ENCODE data around the gene HDAC4.
A peak's percentile ranks its signal among the peaks of the same experiment; 100 is the strongest.

Gene HDAC4

GRCh38 chr2:239265681-239266433 is 135.0 kb downstream of the HDAC4 start:
- no peak for ATAC-seq

GRCh38 chr2:239264838-239265651 is 135.8 kb downstream of the HDAC4 start:
- peak; percentile 61 for DNase-seq
- peak; percentile 59 for ATAC-seq

More at GRCh38 chr2:239265681-239266433, 135.0 kb downstream of the HDAC4 start:
- no peak for DNase-seq

GRCh38 chr2:239264492-239264837 is 136.4 kb downstream of the HDAC4 start:
- ATAC-seq (peak; percentile 28), DNase-seq (peak; percentile 51)

- ATAC-seq (no peak), DNase-seq (no peak)
Measured at GRCh38 chr2:239263669-239264491, 136.9 kb downstream of the HDAC4 start.

GRCh38 chr2:239263231-239263630 is 137.6 kb downstream of the HDAC4 start:
- no peak for DNase-seq
- no peak for ATAC-seq

GRCh38 chr2:239262484-239263230 is 138.2 kb downstream of the HDAC4 start:
- DNase-seq (no peak), ATAC-seq (no peak)

- DNase-seq = no peak
- ATAC-seq = no peak
Measured at GRCh38 chr2:239261796-239262483, 138.9 kb downstream of the HDAC4 start.

- DNase-seq = no peak
- ATAC-seq = no peak
Measured at GRCh38 chr2:239261356-239261755, 139.5 kb downstream of the HDAC4 start.

GRCh38 chr2:239260546-239261327 is 140.1 kb downstream of the HDAC4 start:
- ATAC-seq = no peak
- DNase-seq = no peak

- DNase-seq = no peak
- peak; percentile 28 for ATAC-seq
Measured at GRCh38 chr2:239259603-239260298, 141.1 kb downstream of the HDAC4 start.

GRCh38 chr2:239259173-239259572 is 141.6 kb downstream of the HDAC4 start:
- ATAC-seq (peak; percentile 19), DNase-seq (no peak)

GRCh38 chr2:239258248-239258647 is 142.6 kb downstream of the HDAC4 start:
- ATAC-seq = peak; percentile 26
- no peak for DNase-seq

GRCh38 chr2:239257511-239257937 is 143.3 kb downstream of the HDAC4 start:
- peak; percentile 61 for ATAC-seq
- no peak for DNase-seq

GRCh38 chr2:239256350-239256743 is 144.5 kb downstream of the HDAC4 start:
- DNase-seq (no peak), ATAC-seq (no peak)

GRCh38 chr2:239255628-239256349 is 145.0 kb downstream of the HDAC4 start:
- no peak for DNase-seq
- no peak for ATAC-seq

GRCh38 chr2:239255218-239255617 is 145.6 kb downstream of the HDAC4 start:
- DNase-seq = no peak
- no peak for ATAC-seq

GRCh38 chr2:239253701-239254436 is 147.0 kb downstream of the HDAC4 start:
- DNase-seq = no peak
- no peak for ATAC-seq

- ATAC-seq (no peak), DNase-seq (no peak)
Measured at GRCh38 chr2:239253264-239253663, 147.6 kb downstream of the HDAC4 start.
